PFSK-1 (cell line): ENCODE measurements around the gene PUS1.

Experiments
- FOXP2 ChIP-seq: optimal IDR thresholded peaks from 2 replicates; pipeline ENCODE3; 2011; ENCODE audit warnings: borderline replicate concordance, control low read depth, inconsistent platforms; ENCODE audit not compliant: insufficient read depth; ENCODE audit errors: extremely low read length, extremely low read depth
- POLR2AphosphoS5 ChIP-seq: IDR thresholded peaks from 2 replicates; pipeline ENCODE4 v1.6.1; 2012; ENCODE audit warnings: low read depth, mild to moderate bottlenecking, control low read depth, low read length, moderate library complexity
- SIN3A ChIP-seq: IDR thresholded peaks from 2 replicates; pipeline ENCODE4 v1.6.1; 2012; ENCODE audit warnings: mild to moderate bottlenecking, low read length, moderate library complexity, borderline replicate concordance; ENCODE audit not compliant: insufficient read depth
- TAF1 ChIP-seq: IDR thresholded peaks from 2 replicates; pipeline ENCODE4 v1.6.1; 2012; ENCODE audit warnings: low read length, control low read depth, borderline replicate concordance; ENCODE audit not compliant: insufficient read depth
- TF ChIP-seq, protein P1 (sequence below), 2 experiments: IDR thresholded peaks; 2 replicates each; pipeline versions ENCODE4 v1.6.1 to v1.8.0; 2011 to 2012; ENCODE audit warnings: low read depth in 2 of 2, low read length in 2 of 2, control low read depth in 1 of 2, inconsistent platforms in 1 of 2, mild to moderate bottlenecking in 1 of 2, moderate library complexity in 1 of 2; ENCODE audit not compliant: insufficient read depth in 1 of 2

DNA sequence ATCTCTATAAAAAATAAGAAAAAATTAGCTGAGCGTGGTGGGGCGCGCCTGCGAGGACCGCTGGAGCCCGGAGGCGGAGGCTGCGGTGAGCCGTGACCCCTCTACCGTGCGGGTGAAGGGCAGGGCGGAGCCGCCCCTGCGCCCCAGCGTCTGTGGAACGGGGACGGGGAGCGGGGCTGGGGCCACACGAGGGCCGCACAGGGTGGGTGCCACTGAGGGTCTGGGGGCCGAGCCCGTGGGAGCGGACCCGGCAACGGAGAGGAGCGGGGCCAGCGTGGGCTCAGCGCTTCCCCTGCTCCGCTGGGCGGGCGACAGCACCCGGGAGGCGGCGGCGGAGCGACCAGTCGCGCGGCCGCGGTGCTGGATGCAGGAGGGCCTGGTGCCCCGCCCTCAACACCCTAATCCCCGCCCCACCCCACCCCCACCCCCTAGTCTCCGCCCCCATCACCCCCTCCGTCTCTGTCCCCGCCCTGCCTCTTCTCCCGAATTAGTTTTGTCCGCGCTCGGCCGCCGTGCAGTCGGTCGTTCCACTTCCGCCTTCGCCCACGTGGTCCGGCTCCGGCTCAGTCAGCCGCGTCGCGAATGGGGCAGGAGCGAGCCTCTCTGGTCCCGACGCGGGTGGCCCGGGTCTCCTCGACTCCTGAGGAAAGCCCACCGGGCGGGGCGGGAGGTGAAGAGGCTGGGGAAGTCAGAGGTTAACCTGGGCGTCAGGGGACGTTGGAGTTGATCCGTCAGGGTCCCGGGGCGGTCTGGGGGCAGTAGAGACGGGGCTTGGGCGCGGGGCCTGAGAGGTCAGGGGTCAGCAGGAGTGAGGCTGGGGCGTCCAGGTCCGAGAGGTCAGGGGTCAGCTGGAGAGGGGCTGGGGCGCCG is at the start of gene PUS1:
- TF ChIP-seq, protein P1, sequence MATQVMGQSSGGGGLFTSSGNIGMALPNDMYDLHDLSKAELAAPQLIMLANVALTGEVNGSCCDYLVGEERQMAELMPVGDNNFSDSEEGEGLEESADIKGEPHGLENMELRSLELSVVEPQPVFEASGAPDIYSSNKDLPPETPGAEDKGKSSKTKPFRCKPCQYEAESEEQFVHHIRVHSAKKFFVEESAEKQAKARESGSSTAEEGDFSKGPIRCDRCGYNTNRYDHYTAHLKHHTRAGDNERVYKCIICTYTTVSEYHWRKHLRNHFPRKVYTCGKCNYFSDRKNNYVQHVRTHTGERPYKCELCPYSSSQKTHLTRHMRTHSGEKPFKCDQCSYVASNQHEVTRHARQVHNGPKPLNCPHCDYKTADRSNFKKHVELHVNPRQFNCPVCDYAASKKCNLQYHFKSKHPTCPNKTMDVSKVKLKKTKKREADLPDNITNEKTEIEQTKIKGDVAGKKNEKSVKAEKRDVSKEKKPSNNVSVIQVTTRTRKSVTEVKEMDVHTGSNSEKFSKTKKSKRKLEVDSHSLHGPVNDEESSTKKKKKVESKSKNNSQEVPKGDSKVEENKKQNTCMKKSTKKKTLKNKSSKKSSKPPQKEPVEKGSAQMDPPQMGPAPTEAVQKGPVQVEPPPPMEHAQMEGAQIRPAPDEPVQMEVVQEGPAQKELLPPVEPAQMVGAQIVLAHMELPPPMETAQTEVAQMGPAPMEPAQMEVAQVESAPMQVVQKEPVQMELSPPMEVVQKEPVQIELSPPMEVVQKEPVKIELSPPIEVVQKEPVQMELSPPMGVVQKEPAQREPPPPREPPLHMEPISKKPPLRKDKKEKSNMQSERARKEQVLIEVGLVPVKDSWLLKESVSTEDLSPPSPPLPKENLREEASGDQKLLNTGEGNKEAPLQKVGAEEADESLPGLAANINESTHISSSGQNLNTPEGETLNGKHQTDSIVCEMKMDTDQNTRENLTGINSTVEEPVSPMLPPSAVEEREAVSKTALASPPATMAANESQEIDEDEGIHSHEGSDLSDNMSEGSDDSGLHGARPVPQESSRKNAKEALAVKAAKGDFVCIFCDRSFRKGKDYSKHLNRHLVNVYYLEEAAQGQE (IDR thresholded peaks at IDR 0.05; ENCODE audit: insufficient read depth in 1 of 2, low read depth in 2 of 2, low read length in 2 of 2), result 0 out of 4 replicates have a peak, but pooled peaks of 1 of the 2 experiments have one; percentile 39
- TF ChIP-seq SIN3A, result peak; percentile 99
- TF ChIP-seq TAF1, result no peak
- peak; percentile 97 for TF ChIP-seq POLR2AphosphoS5
- peak; percentile 18 for TF ChIP-seq FOXP2
